Retinal pigment epithelial cell (primary cell): ENCODE measurements around the gene AUNIP.

ENCODE experiments used
- DNase-seq: peaks from one replicate; pipeline ENCODE4 v3.0.0-alpha.2; 2010; ENCODE audit warnings: low read depth
- H3K4me3 ChIP-seq: 2 replicates; pipeline ENCODE4 v1.5.1; 2011; ENCODE audit warnings: mild to moderate bottlenecking, low read length, control low read depth, moderate library complexity
- TF ChIP-seq, protein P1 (sequence below): conservative IDR thresholded peaks from 2 replicates; pipeline ENCODE4 v1.5.1; 2011; ENCODE audit warnings: low read depth, low read length, control low read depth, inconsistent platforms

The AUNIP gene

DNA sequence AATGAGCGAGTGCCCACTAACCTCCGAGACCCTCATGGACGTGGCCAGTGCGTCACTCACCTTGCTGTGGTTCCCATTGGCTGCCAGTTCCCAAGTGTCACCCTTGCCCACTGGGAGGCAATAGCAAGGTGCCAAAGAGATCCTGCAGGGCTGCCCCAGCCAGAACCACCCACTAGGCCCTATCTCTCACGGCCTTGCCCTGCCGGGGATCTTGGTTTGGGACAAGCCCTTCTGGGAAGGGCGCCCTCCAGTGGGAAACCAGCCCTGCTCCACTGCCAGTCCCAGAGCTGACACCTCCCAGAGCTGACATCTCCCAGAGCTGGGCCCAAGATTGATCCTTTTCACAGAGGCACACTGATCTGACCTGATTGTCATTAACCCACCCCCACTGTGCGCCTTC lies 61.3 kb downstream of the AUNIP start:
- no peak for DNase-seq
- TF ChIP-seq, protein P1, sequence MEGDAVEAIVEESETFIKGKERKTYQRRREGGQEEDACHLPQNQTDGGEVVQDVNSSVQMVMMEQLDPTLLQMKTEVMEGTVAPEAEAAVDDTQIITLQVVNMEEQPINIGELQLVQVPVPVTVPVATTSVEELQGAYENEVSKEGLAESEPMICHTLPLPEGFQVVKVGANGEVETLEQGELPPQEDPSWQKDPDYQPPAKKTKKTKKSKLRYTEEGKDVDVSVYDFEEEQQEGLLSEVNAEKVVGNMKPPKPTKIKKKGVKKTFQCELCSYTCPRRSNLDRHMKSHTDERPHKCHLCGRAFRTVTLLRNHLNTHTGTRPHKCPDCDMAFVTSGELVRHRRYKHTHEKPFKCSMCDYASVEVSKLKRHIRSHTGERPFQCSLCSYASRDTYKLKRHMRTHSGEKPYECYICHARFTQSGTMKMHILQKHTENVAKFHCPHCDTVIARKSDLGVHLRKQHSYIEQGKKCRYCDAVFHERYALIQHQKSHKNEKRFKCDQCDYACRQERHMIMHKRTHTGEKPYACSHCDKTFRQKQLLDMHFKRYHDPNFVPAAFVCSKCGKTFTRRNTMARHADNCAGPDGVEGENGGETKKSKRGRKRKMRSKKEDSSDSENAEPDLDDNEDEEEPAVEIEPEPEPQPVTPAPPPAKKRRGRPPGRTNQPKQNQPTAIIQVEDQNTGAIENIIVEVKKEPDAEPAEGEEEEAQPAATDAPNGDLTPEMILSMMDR = peak; percentile 75

DNA sequence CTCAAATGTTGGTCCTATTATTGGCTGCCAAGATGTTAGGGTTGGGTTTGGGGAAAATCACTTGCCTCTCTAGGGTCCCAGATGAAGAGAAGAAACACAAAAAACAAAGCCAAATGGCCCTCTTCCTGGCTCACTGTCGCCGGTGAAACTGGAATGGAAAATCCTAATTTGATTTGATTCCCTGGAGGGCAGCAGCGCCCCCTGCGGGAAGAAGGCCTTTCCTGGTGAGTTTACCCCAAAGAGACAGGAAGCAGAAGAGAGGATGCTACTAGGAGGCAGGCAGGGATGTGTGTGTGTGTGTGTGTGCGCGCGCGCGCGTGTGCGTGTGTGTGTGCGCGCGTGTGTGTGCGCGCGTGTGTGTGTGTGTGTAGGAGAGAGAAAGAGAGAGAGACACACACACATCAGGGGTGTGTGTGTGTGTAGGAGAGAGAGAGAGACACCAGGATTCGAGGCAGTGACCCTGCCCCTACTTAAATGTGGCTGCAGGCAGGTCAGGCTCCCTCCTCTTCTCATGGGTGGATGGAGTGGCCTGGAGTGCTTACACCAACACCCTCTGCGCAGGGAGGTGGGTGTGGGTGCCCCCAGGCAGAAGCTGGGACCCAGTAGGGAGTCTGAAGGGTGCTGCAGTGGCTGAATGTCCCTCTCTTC lies 62.3 kb downstream of the AUNIP start:
- no peak for DNase-seq
- TF ChIP-seq, protein P1 = peak; percentile 86
- H3K4me3 ChIP-seq = no peak overlapping the region

More for the DNA sequence above, 61.3 kb downstream of the AUNIP start:
- no peak overlapping the region for H3K4me3 ChIP-seq

DNA sequence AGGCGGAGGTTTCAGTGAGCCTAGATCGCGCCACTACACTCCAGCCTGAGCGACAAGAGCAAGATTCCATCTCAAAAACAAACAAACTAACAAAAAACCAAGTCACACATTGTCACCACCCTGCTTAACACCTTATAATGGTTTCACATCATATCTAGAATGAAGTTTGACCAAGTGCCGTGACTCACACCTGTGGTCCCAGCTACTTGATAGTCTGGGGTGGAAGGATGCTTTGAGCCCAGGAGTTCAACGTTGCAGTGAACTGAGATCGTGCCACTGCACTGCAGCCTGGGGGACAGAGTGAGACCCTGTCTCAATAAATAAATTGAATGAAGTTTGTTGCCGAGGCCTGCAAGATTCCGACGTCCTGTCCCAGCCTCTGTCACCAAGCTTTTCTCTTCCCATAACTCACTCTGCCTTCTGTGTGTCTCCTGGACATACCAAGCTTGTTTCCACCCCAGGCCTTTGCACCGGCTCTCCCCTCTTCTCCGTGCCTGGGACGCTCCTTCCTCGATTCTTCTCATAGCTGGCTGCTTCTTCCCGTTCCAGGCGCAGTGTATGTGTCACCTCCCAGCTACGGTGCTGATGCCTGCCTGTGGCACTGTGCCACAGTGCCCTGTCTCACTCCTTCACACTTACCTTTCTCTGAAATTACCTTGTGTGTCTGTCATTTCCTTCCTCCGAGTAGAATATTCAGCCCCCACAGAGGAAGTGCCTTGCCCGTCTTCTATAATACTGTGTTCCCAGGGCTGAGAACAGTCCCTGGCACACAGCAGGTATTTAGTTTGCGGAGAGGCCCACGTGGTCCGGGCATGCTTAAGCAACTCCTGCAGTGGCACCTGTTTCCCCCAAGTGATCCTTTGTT lies 63.1 kb downstream of the AUNIP start:
- DNase-seq = no peak
- TF ChIP-seq, protein P1 = no peak
- no peak overlapping the region for H3K4me3 ChIP-seq

DNA sequence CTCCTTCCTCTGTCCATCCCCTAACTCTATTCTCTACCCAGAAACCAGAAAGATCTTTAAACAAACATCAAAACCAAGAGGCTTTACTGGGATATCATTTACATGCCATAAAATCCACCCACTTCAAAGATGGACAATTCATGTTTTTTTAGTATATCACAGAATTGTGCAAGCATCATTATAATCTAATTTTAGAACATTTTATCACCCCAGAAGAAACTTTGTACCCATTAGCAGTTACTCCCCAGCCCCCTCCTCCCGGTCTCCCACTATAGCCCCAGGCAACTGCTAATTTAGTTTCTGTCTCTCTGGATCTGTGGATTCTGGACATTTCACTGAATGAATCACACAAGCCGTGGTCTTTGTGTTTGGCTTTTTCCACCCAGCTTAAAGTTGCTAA lies 64.0 kb downstream of the AUNIP start:
- TF ChIP-seq, protein P1 = no peak
- no peak overlapping the region for H3K4me3 ChIP-seq

DNA sequence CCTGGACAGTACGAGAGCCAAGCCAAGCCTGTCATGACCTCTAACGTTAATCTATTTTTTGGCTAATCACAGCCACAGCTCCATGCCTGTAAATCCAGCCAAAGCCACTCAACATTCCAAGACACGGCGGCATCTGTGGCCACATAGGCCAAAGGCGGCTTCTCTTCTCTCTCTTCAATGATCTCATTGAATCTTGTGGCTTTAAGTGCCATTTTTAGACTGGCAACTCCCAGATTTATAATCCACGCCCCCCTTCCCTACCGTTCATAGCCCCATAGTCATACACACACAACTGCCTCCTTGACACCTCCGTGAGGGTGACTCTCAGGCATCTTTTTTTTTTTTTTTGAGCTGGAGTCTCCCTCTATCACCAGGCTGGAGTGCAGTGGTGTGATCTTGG lies 64.9 kb downstream of the AUNIP start:
- no peak for DNase-seq
- TF ChIP-seq, protein P1 = no peak
- H3K4me3 ChIP-seq = no peak overlapping the region

More for the DNA sequence above, 64.0 kb downstream of the AUNIP start:
- no peak for DNase-seq

DNA sequence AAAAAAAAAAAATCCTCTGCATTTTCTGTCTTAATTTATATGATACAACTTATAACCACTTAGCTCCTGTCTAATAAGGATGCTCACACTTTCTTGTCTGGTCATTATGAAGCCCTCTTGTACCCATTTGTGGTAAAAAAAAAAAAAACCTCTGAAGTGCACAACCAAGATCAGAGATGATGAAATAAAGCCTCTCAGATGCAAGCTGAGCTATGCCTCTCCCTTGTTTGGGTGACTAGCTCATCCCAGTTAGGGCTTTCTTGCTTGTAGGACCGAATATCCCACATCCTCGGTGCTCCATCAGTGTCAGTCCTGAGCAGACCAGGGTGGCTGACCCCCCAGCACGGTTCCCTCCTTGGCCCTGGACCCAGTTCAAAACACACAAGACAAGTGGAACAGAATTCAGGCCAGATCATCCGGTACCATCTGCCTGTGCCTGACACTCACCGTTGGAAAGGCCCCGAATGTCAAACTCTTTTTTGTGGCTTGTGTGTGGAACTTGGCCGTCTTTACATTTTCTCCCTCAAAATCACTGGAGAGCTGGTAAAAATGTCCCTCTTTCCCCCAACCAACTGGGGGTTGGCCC lies 65.6 kb downstream of the AUNIP start:
- DNase-seq = no peak
- no peak overlapping the region for H3K4me3 ChIP-seq
- TF ChIP-seq, protein P1 = no peak
